ENCODE data around the gene RPS15.

The RPS15 gene

DNA sequence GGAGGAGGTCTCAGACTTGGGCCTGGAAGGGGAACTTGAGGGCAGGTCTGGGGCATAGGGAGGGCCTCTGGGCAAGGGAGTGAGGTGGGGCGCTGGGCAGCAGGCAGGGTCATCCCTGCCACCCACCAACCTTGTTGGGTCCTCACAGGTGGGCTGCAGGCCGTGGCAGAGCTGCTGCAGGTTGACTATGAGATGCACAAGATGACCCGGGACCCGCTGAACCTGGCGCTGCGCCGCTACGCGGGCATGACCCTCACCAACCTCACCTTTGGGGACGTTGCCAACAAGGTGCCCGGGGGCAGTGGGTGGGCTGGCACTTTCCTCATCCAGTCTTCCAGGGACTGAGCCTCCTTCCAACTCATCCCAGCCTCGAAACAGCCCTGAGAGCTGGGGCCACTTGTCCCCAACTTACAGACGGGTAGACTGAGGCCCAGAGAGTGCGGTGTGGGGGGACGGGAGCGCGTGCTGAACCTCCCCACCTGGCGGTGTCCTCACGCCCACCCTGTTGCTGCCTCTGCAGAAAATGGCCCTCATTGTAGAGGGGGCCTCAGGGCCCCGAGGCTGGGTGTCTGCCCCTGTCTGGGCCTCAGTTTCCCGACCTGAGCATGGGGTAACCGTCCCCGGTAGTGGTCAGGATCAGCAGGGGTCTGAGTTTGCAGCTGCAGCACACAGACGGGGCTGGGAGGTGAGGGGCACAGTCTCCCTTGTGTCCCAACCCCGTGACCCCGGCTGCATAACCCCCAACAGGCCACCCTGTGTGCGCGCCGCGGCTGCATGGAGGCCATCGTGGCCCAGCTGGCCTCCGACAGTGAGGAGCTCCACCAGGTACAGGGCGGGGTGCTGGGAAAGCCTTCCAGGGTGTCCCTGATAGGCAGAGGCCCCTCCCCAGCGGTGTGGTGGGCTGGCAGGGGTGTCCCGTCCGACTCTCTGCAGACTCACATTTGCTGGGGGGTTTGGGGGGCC, 22.1 kb downstream of the RPS15 start:
- Histone ChIP-seq H3K9me3 (ENCODE audit: low read length) (no peaks in the 10 kb centered on the region), H2AFZ (ENCODE audit: low read depth, low read length) (no peak overlapping the region), H3K4me3 (ENCODE audit: low read length) (no peak overlapping the region), H3K27me3 (ENCODE audit: insufficient read depth, low read length) (no peaks in the 10 kb centered on the region), H3K36me3 (ENCODE audit: insufficient read depth, low read length) (peaks cover 77% of the 10 kb centered on the region), H3K4me1 (ENCODE audit: insufficient read depth, low read length) (no peaks in the 10 kb centered on the region)

DNA sequence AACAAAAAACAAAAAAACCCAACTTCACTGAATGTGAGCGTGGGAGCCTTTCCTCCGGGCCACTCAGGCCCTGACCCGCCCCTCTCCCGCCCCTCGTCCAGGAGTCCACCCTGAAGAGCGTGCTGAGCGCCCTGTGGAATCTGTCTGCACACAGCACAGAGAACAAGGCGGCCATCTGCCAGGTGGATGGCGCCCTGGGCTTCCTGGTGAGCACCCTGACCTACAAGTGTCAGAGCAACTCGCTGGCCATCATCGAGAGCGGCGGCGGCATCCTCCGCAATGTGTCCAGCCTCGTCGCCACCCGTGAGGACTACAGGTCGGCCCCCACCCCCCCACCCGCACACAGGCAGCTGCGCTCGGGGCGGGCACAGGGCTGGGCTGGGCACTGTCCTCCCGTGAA, 23.7 kb downstream of the RPS15 start:
- Histone ChIP-seq H3K4me1 (ENCODE audit: insufficient read depth, low read length) (no peaks in the 10 kb centered on the region), H3K9me3 (ENCODE audit: low read length) (no peaks in the 10 kb centered on the region), H2AFZ (ENCODE audit: low read depth, low read length) (no peak overlapping the region), H3K36me3 (ENCODE audit: insufficient read depth, low read length) (peaks cover 75% of the 10 kb centered on the region), H3K4me3 (ENCODE audit: low read length) (no peak overlapping the region), H3K27me3 (ENCODE audit: insufficient read depth, low read length) (no peaks in the 10 kb centered on the region)

DNA sequence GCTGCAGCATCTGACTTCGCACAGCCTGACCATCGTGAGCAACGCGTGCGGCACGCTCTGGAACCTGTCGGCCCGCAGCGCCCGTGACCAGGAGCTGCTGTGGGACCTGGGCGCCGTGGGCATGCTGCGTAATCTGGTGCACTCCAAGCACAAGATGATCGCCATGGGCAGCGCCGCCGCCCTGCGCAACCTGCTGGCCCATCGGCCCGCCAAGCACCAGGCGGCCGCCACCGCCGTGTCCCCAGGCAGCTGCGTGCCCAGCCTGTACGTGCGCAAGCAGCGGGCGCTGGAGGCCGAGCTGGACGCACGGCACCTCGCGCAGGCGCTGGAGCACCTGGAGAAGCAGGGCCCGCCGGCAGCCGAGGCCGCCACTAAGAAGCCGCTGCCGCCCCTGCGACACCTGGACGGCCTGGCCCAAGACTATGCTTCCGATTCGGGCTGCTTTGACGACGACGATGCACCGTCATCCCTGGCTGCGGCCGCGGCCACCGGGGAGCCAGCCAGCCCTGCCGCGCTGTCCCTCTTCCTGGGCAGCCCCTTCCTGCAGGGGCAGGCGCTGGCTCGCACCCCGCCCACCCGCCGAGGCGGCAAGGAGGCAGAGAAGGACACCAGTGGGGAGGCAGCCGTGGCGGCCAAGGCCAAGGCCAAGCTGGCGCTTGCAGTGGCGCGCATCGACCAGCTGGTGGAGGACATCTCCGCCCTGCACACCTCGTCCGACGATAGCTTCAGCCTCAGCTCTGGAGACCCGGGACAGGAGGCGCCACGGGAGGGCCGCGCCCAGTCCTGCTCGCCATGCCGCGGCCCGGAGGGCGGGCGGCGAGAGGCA, 27.2 kb downstream of the RPS15 start:
- H3K4me1 ChIP-seq (ENCODE audit: insufficient read depth, low read length): no peaks in the 10 kb centered on the region
- peaks cover 63% of the 10 kb centered on the region for H3K36me3 ChIP-seq (ENCODE audit: insufficient read depth, low read length)
- H2AFZ ChIP-seq (ENCODE audit: low read depth, low read length): no peak overlapping the region
- no peak overlapping the region for H3K4me3 ChIP-seq (ENCODE audit: low read length)
- no peaks in the 10 kb centered on the region for H3K27me3 ChIP-seq (ENCODE audit: insufficient read depth, low read length)
- H3K9me3 ChIP-seq (ENCODE audit: low read length): no peaks in the 10 kb centered on the region

DNA sequence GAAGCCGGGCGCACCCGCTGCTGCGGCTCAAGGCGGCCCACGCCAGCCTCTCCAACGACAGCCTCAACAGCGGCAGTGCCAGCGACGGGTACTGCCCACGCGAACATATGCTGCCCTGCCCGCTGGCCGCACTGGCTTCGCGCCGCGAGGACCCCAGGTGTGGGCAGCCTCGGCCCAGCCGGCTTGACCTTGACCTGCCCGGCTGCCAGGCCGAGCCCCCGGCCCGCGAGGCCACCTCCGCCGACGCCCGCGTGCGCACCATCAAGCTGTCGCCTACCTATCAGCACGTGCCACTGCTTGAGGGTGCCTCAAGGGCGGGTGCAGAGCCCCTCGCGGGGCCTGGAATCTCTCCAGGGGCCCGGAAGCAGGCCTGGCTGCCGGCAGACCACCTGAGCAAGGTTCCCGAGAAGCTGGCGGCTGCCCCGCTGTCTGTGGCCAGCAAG, 27.8 kb downstream of the RPS15 start:
- H3K27me3 ChIP-seq (ENCODE audit: insufficient read depth, low read length): no peaks in the 10 kb centered on the region
- H3K36me3 ChIP-seq (ENCODE audit: insufficient read depth, low read length): peaks cover 61% of the 10 kb centered on the region
- no peaks in the 10 kb centered on the region for H3K9me3 ChIP-seq (ENCODE audit: low read length)
- no peaks in the 10 kb centered on the region for H3K4me1 ChIP-seq (ENCODE audit: insufficient read depth, low read length)
- no peak overlapping the region for H3K4me3 ChIP-seq (ENCODE audit: low read length)
- no peak overlapping the region for H2AFZ ChIP-seq (ENCODE audit: low read depth, low read length)

DNA sequence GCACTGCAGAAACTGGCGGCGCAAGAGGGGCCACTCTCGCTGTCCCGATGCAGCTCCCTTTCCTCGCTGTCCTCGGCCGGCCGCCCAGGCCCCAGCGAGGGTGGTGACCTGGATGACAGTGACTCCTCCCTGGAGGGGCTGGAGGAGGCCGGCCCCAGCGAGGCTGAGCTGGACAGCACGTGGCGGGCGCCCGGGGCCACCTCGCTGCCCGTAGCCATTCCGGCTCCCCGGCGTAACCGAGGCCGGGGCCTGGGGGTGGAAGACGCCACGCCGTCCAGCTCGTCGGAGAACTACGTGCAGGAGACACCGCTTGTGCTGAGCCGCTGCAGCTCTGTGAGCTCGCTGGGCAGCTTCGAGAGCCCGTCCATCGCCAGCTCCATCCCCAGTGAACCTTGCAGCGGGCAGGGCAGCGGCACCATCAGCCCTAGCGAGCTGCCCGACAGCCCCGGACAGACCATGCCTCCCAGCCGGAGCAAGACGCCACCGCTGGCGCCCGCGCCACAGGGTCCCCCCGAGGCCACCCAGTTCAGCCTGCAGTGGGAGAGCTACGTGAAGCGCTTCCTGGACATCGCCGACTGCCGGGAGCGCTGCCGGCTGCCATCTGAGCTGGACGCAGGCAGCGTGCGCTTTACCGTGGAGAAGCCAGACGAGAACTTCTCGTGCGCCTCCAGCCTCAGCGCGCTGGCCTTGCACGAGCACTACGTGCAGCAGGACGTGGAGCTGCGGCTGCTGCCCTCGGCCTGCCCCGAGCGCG, 28.4 kb downstream of the RPS15 start:
- H3K27me3 ChIP-seq (ENCODE audit: insufficient read depth, low read length): no peaks in the 10 kb centered on the region
- peaks cover 60% of the 10 kb centered on the region for H3K36me3 ChIP-seq (ENCODE audit: insufficient read depth, low read length)
- no peak overlapping the region for H3K4me3 ChIP-seq (ENCODE audit: low read length)

DNA sequence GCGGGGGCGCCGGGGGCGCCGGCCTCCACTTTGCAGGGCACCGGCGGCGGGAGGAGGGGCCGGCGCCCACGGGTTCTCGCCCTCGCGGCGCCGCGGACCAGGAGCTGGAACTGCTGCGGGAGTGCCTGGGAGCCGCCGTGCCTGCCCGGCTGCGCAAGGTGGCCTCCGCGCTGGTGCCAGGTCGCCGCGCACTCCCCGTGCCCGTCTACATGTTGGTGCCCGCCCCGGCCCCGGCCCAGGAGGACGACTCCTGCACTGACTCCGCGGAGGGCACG, 29.0 kb downstream of the RPS15 start:
- Histone ChIP-seq H3K4me1 (ENCODE audit: insufficient read depth, low read length) (peaks cover 2% of the 10 kb centered on the region), H3K27me3 (ENCODE audit: insufficient read depth, low read length) (no peaks in the 10 kb centered on the region), H3K36me3 (ENCODE audit: insufficient read depth, low read length) (peaks cover 60% of the 10 kb centered on the region), H2AFZ (ENCODE audit: low read depth, low read length) (no peak overlapping the region), H3K9me3 (ENCODE audit: low read length) (no peaks in the 10 kb centered on the region), H3K4me3 (ENCODE audit: low read length) (no peak overlapping the region)

More for the DNA sequence above, 28.4 kb downstream of the RPS15 start:
- Histone ChIP-seq H2AFZ (ENCODE audit: low read depth, low read length) (no peak overlapping the region), H3K9me3 (ENCODE audit: low read length) (no peaks in the 10 kb centered on the region), H3K4me1 (ENCODE audit: insufficient read depth, low read length) (no peaks in the 10 kb centered on the region)

DNA sequence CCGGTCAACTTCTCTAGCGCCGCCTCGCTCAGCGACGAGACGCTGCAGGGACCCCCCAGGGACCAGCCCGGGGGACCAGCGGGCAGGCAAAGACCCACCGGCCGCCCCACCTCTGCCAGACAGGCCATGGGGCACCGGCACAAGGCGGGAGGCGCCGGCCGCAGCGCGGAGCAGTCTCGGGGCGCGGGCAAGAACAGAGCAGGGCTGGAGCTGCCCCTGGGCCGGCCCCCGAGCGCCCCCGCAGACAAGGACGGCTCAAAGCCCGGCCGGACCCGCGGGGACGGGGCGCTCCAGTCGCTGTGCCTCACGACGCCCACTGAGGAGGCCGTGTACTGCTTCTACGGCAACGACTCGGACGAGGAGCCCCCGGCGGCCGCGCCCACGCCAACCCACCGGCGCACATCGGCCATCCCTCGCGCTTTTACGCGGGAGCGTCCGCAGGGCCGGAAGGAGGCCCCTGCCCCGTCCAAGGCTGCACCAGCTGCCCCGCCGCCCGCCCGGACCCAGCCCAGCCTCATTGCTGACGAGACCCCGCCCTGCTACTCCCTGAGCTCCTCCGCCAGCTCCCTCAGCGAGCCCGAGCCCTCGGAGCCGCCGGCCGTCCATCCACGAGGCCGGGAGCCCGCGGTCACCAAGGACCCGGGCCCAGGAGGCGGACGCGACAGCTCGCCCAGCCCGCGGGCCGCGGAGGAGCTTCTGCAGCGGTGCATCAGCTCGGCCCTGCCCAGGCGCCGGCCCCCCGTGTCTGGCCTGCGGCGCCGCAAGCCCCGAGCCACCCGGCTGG, 29.5 kb downstream of the RPS15 start:
- Histone ChIP-seq H3K9me3 (ENCODE audit: low read length) (no peaks in the 10 kb centered on the region), H3K4me1 (ENCODE audit: insufficient read depth, low read length) (peaks cover 2% of the 10 kb centered on the region), H2AFZ (ENCODE audit: low read depth, low read length) (no peak overlapping the region), H3K36me3 (ENCODE audit: insufficient read depth, low read length) (peaks cover 60% of the 10 kb centered on the region), H3K4me3 (ENCODE audit: low read length) (no peak overlapping the region), H3K27me3 (ENCODE audit: insufficient read depth, low read length) (no peaks in the 10 kb centered on the region)

DNA sequence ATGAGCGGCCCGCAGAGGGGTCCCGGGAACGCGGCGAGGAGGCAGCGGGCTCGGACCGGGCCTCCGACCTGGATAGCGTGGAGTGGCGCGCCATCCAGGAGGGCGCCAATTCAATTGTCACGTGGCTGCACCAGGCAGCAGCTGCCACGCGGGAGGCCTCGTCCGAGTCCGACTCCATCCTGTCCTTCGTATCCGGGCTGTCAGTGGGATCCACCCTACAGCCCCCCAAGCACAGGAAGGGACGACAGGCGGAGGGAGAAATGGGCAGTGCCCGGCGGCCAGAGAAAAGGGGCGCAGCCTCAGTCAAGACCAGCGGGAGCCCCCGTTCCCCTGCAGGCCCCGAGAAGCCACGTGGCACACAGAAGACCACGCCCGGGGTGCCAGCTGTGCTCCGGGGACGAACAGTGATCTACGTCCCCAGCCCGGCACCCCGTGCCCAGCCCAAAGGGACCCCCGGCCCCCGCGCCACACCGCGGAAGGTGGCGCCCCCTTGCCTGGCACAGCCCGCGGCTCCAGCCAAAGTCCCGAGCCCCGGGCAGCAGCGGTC, 30.2 kb downstream of the RPS15 start:
- H3K9me3 ChIP-seq (ENCODE audit: low read length): no peaks in the 10 kb centered on the region
- H3K27me3 ChIP-seq (ENCODE audit: insufficient read depth, low read length): no peaks in the 10 kb centered on the region
- H3K4me1 ChIP-seq (ENCODE audit: insufficient read depth, low read length): peaks cover 2% of the 10 kb centered on the region
- H3K36me3 ChIP-seq (ENCODE audit: insufficient read depth, low read length): peaks cover 56% of the 10 kb centered on the region
- no peak overlapping the region for H2AFZ ChIP-seq (ENCODE audit: low read depth, low read length)
- H3K4me3 ChIP-seq (ENCODE audit: low read length): no peak overlapping the region

DNA sequence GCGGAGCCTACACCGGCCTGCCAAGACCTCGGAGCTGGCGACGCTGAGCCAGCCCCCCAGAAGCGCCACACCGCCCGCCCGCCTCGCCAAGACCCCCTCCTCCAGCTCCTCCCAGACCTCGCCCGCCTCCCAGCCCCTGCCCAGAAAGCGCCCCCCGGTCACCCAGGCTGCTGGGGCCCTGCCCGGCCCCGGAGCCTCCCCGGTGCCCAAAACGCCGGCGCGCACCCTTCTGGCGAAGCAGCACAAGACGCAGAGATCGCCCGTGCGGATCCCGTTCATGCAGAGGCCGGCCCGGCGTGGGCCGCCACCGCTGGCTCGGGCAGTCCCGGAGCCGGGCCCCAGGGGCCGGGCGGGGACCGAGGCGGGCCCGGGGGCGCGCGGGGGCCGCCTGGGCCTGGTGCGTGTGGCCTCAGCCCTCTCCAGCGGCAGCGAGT, 30.6 kb downstream of the RPS15 start:
- H3K4me1 ChIP-seq (ENCODE audit: insufficient read depth, low read length): peaks cover 2% of the 10 kb centered on the region
- no peak overlapping the region for H3K4me3 ChIP-seq (ENCODE audit: low read length)
- no peak overlapping the region for H2AFZ ChIP-seq (ENCODE audit: low read depth, low read length)
- no peaks in the 10 kb centered on the region for H3K27me3 ChIP-seq (ENCODE audit: insufficient read depth, low read length)
- H3K9me3 ChIP-seq (ENCODE audit: low read length): no peaks in the 10 kb centered on the region
- peaks cover 54% of the 10 kb centered on the region for H3K36me3 ChIP-seq (ENCODE audit: insufficient read depth, low read length)

DNA sequence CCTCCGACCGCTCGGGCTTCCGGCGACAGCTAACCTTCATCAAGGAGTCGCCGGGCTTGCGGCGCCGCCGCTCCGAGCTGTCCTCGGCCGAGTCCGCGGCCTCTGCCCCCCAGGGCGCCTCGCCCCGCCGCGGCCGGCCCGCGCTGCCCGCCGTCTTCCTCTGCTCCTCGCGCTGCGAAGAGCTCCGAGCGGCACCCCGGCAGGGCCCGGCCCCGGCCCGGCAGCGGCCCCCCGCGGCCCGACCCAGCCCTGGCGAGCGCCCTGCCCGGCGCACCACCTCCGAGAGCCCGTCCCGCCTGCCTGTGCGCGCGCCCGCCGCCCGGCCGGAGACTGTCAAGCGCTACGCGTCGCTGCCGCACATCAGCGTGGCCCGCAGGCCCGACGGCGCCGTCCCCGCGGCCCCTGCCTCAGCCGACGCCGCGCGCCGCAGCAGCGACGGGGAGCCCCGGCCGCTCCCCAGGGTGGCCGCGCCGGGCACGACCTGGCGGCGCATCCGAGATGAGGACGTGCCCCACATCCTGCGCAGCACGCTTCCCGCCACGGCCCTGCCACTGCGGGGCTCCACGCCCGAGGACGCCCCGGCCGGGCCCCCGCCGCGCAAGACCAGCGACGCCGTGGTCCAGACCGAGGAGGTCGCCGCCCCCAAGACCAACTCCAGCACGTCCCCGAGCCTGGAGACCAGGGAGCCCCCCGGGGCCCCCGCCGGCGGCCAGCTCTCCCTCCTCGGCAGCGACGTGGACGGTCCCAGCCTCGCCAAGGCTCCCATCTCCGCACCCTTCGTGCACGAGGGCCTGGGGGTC, 31.3 kb downstream of the RPS15 start:
- peaks cover 54% of the 10 kb centered on the region for H3K36me3 ChIP-seq (ENCODE audit: insufficient read depth, low read length)
- peaks cover 6% of the 10 kb centered on the region for H3K4me1 ChIP-seq (ENCODE audit: insufficient read depth, low read length)
- no peak overlapping the region for H2AFZ ChIP-seq (ENCODE audit: low read depth, low read length)
- no peak overlapping the region for H3K4me3 ChIP-seq (ENCODE audit: low read length)
- H3K27me3 ChIP-seq (ENCODE audit: insufficient read depth, low read length): no peaks in the 10 kb centered on the region
- H3K9me3 ChIP-seq (ENCODE audit: low read length): no peaks in the 10 kb centered on the region

DNA sequence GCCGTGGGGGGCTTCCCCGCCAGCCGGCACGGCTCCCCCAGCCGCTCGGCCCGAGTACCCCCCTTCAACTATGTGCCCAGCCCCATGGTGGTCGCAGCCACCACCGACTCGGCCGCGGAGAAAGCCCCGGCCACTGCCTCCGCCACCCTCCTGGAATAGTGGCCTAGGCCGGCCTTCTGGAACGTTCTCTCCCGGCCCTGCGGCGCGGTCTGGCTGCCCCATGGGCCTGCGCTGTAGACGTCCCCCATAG, 31.8 kb downstream of the RPS15 start:
- no peak overlapping the region for H3K4me3 ChIP-seq (ENCODE audit: low read length)
- peaks cover 55% of the 10 kb centered on the region for H3K36me3 ChIP-seq (ENCODE audit: insufficient read depth, low read length)
- H3K9me3 ChIP-seq (ENCODE audit: low read length): no peaks in the 10 kb centered on the region
- no peaks in the 10 kb centered on the region for H3K27me3 ChIP-seq (ENCODE audit: insufficient read depth, low read length)
- H2AFZ ChIP-seq (ENCODE audit: low read depth, low read length): no peak overlapping the region
- peaks cover 6% of the 10 kb centered on the region for H3K4me1 ChIP-seq (ENCODE audit: insufficient read depth, low read length)
